Fibroblast of lung (primary cell): ENCODE measurements around the gene ZNF609. TPM values are rescaled to one million over a fixed set of nuclear protein-coding genes. Genes with fewer than 3 reads are reported as not detected.
A peak's percentile ranks its signal among the peaks of the same experiment; 100 is the strongest.

Source experiments
- DNase-seq, 2 donors: peaks; one replicate each; pipeline versions ENCODE4 v3.0.0 to v3.0.0-alpha.2; 2010; ENCODE audit warnings: low read depth in 2 of 2
- H2AFZ ChIP-seq: 2 replicates; pipeline ENCODE4 v1.5.1; 2012; ENCODE audit warnings: low read length, control low read depth, inconsistent platforms
- H3K27ac ChIP-seq: 2 replicates; pipeline ENCODE4 v1.5.1; 2011; ENCODE audit warnings: low read length, control low read depth; ENCODE audit not compliant: insufficient read depth
- H3K27me3 ChIP-seq: 2 replicates; pipeline ENCODE4 v1.5.1; 2011; ENCODE audit warnings: mild to moderate bottlenecking, low read length; ENCODE audit not compliant: control insufficient read depth, insufficient read depth
- H3K36me3 ChIP-seq: 2 replicates; pipeline ENCODE4 v1.5.1; 2011; ENCODE audit warnings: low read length; ENCODE audit not compliant: control insufficient read depth, insufficient read depth
- H3K4me1 ChIP-seq: 2 replicates; pipeline ENCODE4 v1.5.1; 2011; ENCODE audit warnings: low read length; ENCODE audit not compliant: control insufficient read depth, insufficient read depth; ENCODE audit errors: extremely low read depth
- H3K4me2 ChIP-seq: 2 replicates; pipeline ENCODE4 v1.5.1; 2011; ENCODE audit warnings: low read length, control low read depth; ENCODE audit not compliant: insufficient read depth; ENCODE audit errors: extremely low read depth
- H3K4me3 ChIP-seq, 4 experiments: fragments of 200-600 bp in 1 of 4; sonication (generic) in 1 of 4; replicated peaks in 1 of 4; 2 replicates each; pipeline ENCODE4 v1.5.1; 2011 to 2016; ENCODE audit warnings: low read length in 4 of 4, low read depth in 3 of 4, mild to moderate bottlenecking in 3 of 4, control low read depth in 2 of 4, inconsistent platforms in 1 of 4, mixed read lengths in 1 of 4; ENCODE audit not compliant: insufficient read depth in 1 of 4; ENCODE audit errors: control extremely low read depth in 1 of 4
- H3K79me2 ChIP-seq: 2 replicates; pipeline ENCODE4 v1.5.1; 2012; ENCODE audit warnings: mild to moderate bottlenecking, low read length, inconsistent platforms; ENCODE audit not compliant: control insufficient read depth, insufficient read depth
- H3K9ac ChIP-seq: 2 replicates; pipeline ENCODE4 v1.5.1; 2011; ENCODE audit warnings: mild to moderate bottlenecking, low read length, control low read depth; ENCODE audit not compliant: insufficient read depth
- H3K9me3 ChIP-seq: 2 replicates; pipeline ENCODE4 v1.5.1; 2012; ENCODE audit warnings: low read depth, low read length; ENCODE audit not compliant: control insufficient read depth, insufficient read depth
- H4K20me1 ChIP-seq: 2 replicates; pipeline ENCODE4 v1.5.1; 2011; ENCODE audit warnings: low read length; ENCODE audit not compliant: control insufficient read depth, insufficient read depth; ENCODE audit errors: extremely low read depth
- CTCF ChIP-seq, 2 donors: IDR thresholded peaks in 1 of 2; conservative IDR thresholded peaks in 1 of 2; 1 replicate in 1 of 2; 2 replicates in 1 of 2; pipeline ENCODE4 v1.5.1; 2011 to 2012; ENCODE audit warnings: low read length in 2 of 2, control low read depth in 1 of 2, inconsistent platforms in 1 of 2, low read depth in 1 of 2, mild to moderate bottlenecking in 1 of 2
- EZH2 ChIP-seq: IDR thresholded peaks from 2 replicates; pipeline ENCODE4 v1.5.1; 2012; ENCODE audit warnings: low read length, control low read depth, mild to moderate bottlenecking; ENCODE audit errors: missing control alignments
- polyA plus RNA-seq, 2 donors: library from polyadenylated mRNA; depleted of rRNA in 1 of 2; stranded (reverse) in 1 of 2; unstranded in 1 of 2; fragments of >200 nt; gene quantifications; 2 replicates each; pipeline ENCODE4 v1.2.1, GENCODE V29; 2011 to 2012; ENCODE audit warnings: missing spikeins in 1 of 2
- total RNA-seq: library from RNA; depleted of rRNA; stranded (reverse); fragments of >200 nt; gene quantifications from 2 replicates; pipeline ENCODE4 v1.2.1, GENCODE V29; 2014

Gene ZNF609
- total and polyA plus RNA-seq, 2 donors (not counting 1 experiment from before 2014, with no cell fraction given) = 10.8 to 14.7 TPM

GRCh38 chr15:64633332-64633731 lies 173.0 kb downstream of the ZNF609 start:
- H3K4me1 ChIP-seq = peaks cover 5% of the 10 kb centered on the region
- H3K9ac ChIP-seq = no peak overlapping the region
- H3K9me3 ChIP-seq = no peaks in the 10 kb centered on the region
- TF ChIP-seq CTCF (conservative IDR thresholded peaks at IDR 0.05 in 1 of 2, IDR thresholded peaks at IDR 0.05 in 1 of 2; ENCODE audit: low read depth in 1 of 2, low read length in 2 of 2) = no peak
- TF ChIP-seq EZH2 = no peak
- no peaks in the 10 kb centered on the region for H3K27me3 ChIP-seq
- DNase-seq = no peak
- no peak overlapping the region for H2AFZ ChIP-seq
- no peak overlapping the region for H3K4me2 ChIP-seq
- H3K79me2 ChIP-seq = peaks cover 2% of the 10 kb centered on the region
- no peaks in the 10 kb centered on the region for H4K20me1 ChIP-seq
- no peak overlapping the region for H3K27ac ChIP-seq
- H3K36me3 ChIP-seq = no peaks in the 10 kb centered on the region
- H3K4me3 ChIP-seq = no peak overlapping the region

- TF ChIP-seq CTCF (conservative IDR thresholded peaks at IDR 0.05 in 1 of 2, IDR thresholded peaks at IDR 0.05 in 1 of 2; ENCODE audit: low read depth in 1 of 2, low read length in 2 of 2) (no peak), EZH2 (no peak)
These were observed 173.6 kb downstream of the ZNF609 start for GRCh38 chr15:64634027-64634426.

GRCh38 chr15:64634576-64635498 lies 174.5 kb downstream of the ZNF609 start:
- no peak overlapping the region for H3K4me3 ChIP-seq
- no peak overlapping the region for H3K27ac ChIP-seq
- no peaks in the 10 kb centered on the region for H4K20me1 ChIP-seq
- no peak for TF ChIP-seq EZH2
- no peaks in the 10 kb centered on the region for H3K9me3 ChIP-seq
- no peaks in the 10 kb centered on the region for H3K36me3 ChIP-seq
- no peak overlapping the region for H2AFZ ChIP-seq
- H3K9ac ChIP-seq = no peak overlapping the region
- H3K79me2 ChIP-seq = peaks cover 2% of the 10 kb centered on the region
- DNase-seq = peak in 1 of 2 donors; percentile 51
- H3K4me2 ChIP-seq = no peak overlapping the region
- no peaks in the 10 kb centered on the region for H3K27me3 ChIP-seq
- peaks cover 5% of the 10 kb centered on the region for H3K4me1 ChIP-seq

More at GRCh38 chr15:64634027-64634426, 173.6 kb downstream of the ZNF609 start:
- Histone ChIP-seq H3K36me3 (no peaks in the 10 kb centered on the region), H3K27me3 (no peaks in the 10 kb centered on the region), H4K20me1 (no peaks in the 10 kb centered on the region), H3K4me2 (no peak overlapping the region), H2AFZ (no peak overlapping the region), H3K9me3 (no peaks in the 10 kb centered on the region), H3K79me2 (peaks cover 2% of the 10 kb centered on the region), H3K27ac (no peak overlapping the region), H3K4me1 (peaks cover 5% of the 10 kb centered on the region), H3K4me3 (no peak overlapping the region), H3K9ac (no peak overlapping the region)
- peak in 1 of 2 donors; percentile 68 for DNase-seq
